NT2/D1 (cell line): ENCODE results near the gene SP100.

Experiments
- DNase-seq: peaks from one replicate; pipeline ENCODE4 v3.0.0-alpha.2; 2011; ENCODE audit warnings: low read depth, low spot score
- H3K27me3 ChIP-seq: 2 replicates; pipeline ENCODE4 v1.6.0; 2011; ENCODE audit warnings: mild to moderate bottlenecking; ENCODE audit not compliant: insufficient read length, insufficient read depth
- H3K36me3 ChIP-seq: 2 replicates; pipeline ENCODE4 v1.6.1; 2011; ENCODE audit warnings: mild to moderate bottlenecking, low read length, mixed read lengths; ENCODE audit not compliant: insufficient read depth, insufficient read length
- H3K4me1 ChIP-seq: 2 replicates; pipeline ENCODE4 v1.5.1; 2011; ENCODE audit not compliant: insufficient read depth, insufficient read length
- H3K4me3 ChIP-seq: 2 replicates; pipeline ENCODE4 v1.5.1; 2011; ENCODE audit warnings: low read depth; ENCODE audit not compliant: insufficient read length
- H3K9ac ChIP-seq: 2 replicates; pipeline ENCODE4 v1.6.0; 2011; ENCODE audit warnings: low read depth; ENCODE audit not compliant: insufficient read length
- H3K9me3 ChIP-seq: 2 replicates; pipeline ENCODE4 v1.5.1; 2011; ENCODE audit warnings: mild to moderate bottlenecking, low read length; ENCODE audit not compliant: insufficient read depth
- SUZ12 ChIP-seq: IDR thresholded peaks from 2 replicates; pipeline ENCODE4 v1.6.1; 2011; ENCODE audit not compliant: insufficient read length, insufficient read depth; ENCODE audit errors: extremely low read depth
- YY1 ChIP-seq: IDR thresholded peaks from 2 replicates; pipeline ENCODE4 v1.6.1; 2011; ENCODE audit not compliant: insufficient read length, insufficient read depth
- ZNF274 ChIP-seq: IDR thresholded peaks from 2 replicates; pipeline ENCODE4 v1.6.1; 2011; ENCODE audit warnings: mild to moderate bottlenecking, low read depth, low read length

SP100 gene

GRCh38 chr2:230552181-230552580 is 136.2 kb downstream of the SP100 start:
- no peaks in the 10 kb centered on the region for H3K27me3 ChIP-seq
- H3K9ac ChIP-seq: no peak overlapping the region
- TF ChIP-seq SUZ12 (no peak), YY1 (no peak), ZNF274 (no peak)
- no peak overlapping the region for H3K4me3 ChIP-seq
- no peaks in the 10 kb centered on the region for H3K4me1 ChIP-seq
- no peak for DNase-seq
- H3K36me3 ChIP-seq: no peaks in the 10 kb centered on the region
- H3K9me3 ChIP-seq: no peaks in the 10 kb centered on the region

- Histone ChIP-seq H3K4me1 (no peaks in the 10 kb centered on the region), H3K4me3 (no peak overlapping the region), H3K9ac (no peak overlapping the region), H3K36me3 (no peaks in the 10 kb centered on the region), H3K27me3 (no peaks in the 10 kb centered on the region), H3K9me3 (no peaks in the 10 kb centered on the region)
- no peak for DNase-seq
- no peak for TF ChIP-seq YY1
- TF ChIP-seq ZNF274: no peak
- no peak for TF ChIP-seq SUZ12
These were observed 141.1 kb downstream of the SP100 start for GRCh38 chr2:230557065-230557464.

- Histone ChIP-seq H3K4me1 (no peaks in the 10 kb centered on the region), H3K27me3 (no peaks in the 10 kb centered on the region), H3K9ac (no peak overlapping the region), H3K36me3 (no peaks in the 10 kb centered on the region), H3K9me3 (no peaks in the 10 kb centered on the region), H3K4me3 (no peak overlapping the region)
- DNase-seq: no peak
- no peak for TF ChIP-seq SUZ12
These were observed 149.1 kb downstream of the SP100 start for GRCh38 chr2:230564805-230565779.

DNA sequence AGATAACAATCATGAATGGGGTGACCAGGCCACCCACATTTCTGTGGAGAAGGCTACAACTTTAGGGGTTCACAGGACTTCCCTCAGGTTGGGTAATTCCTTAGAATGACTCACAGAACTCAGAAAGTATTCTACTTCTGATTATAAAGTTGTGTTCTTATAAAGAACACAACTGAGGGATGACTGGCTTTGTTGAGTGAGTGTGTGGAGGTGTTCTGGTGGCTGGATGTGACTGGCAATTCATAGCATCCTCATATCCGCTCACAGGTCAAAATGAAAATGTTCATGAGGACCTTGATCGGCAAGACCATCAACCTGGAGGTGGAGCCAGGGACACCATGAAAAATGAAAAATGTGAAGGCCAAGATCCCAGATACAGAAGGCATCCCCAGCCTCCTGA is 153.3 kb downstream of the SP100 start:
- Histone ChIP-seq H3K4me1 (no peaks in the 10 kb centered on the region), H3K36me3 (no peaks in the 10 kb centered on the region), H3K27me3 (no peaks in the 10 kb centered on the region), H3K4me3 (no peak overlapping the region), H3K9me3 (peaks cover 13% of the 10 kb centered on the region; the same call in 1 of the 2 replicates), H3K9ac (no peak overlapping the region)
- TF ChIP-seq SUZ12: no peak
- TF ChIP-seq ZNF274: no peak
- TF ChIP-seq YY1: no peak
- DNase-seq: no peak

GRCh38 chr2:230570987-230571386 is 155.0 kb downstream of the SP100 start:
- TF ChIP-seq ZNF274 (no peak), YY1 (no peak), SUZ12 (no peak)
- Histone ChIP-seq H3K9ac (no peak overlapping the region), H3K9me3 (peaks cover 24% of the 10 kb centered on the region; the same call in 1 of the 2 replicates), H3K4me1 (no peaks in the 10 kb centered on the region), H3K27me3 (no peaks in the 10 kb centered on the region), H3K4me3 (no peak overlapping the region), H3K36me3 (no peaks in the 10 kb centered on the region)
- no peak for DNase-seq

DNA sequence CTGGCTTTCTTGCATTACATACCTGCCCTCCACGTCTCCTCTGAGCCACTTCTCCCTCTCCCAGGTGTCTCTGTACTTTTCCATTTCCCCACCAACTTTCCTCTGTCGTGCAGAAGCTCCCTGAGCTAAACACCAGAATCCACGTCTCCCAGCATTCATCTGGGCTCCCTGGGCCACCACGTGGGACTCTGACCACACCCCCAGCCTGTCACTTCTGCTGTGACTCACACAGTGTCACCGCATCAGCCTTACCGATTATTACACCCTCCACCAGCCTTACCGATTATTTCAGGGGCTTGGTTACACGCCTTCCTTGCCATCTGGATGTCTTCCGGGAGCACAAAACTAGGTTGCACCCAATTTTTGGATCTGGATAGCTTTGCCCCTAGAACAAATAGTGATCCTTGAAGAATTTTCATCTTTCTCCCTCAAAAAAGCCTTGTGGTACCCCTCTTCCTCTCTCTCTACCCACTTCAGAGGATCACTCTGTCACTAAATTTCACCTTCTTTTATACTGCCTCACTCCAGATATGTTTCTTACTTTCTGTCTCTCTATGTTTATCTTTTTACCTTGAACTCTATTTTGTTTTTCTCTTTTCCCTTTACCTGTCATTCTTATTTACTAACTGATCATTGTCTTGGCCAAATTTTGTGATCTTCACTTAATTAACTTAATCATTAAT is 159.8 kb downstream of the SP100 start:
- TF ChIP-seq YY1: no peak
- TF ChIP-seq ZNF274: no peak
- TF ChIP-seq SUZ12: no peak
- DNase-seq: no peak

DNA sequence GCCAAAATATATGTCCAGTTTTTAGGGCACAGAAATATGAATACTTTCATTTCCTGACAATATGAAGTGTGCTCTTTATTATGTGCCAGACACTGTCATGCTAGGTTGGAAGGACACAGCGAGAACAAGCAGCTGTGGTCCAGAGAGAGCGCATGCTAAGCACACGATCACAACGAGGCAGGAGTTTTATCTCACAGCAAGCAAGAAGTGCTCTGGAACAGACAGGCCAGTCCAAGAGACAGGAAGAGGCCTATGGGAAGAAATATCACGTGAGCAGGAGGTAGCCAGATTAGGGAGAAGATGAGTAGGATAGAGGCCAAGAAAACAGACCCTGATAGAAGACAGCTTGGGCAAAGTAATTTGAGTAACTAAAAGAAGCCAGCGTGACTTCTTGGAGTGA is 161.1 kb downstream of the SP100 start:
- Histone ChIP-seq H3K9ac (no peak overlapping the region), H3K27me3 (no peaks in the 10 kb centered on the region), H3K4me1 (peaks cover 2% of the 10 kb centered on the region), H3K36me3 (no peaks in the 10 kb centered on the region), H3K4me3 (no peak overlapping the region), H3K9me3 (peaks cover 11% of the 10 kb centered on the region; the same call in 1 of the 2 replicates)
- DNase-seq: no peak
- TF ChIP-seq SUZ12 (no peak), ZNF274 (no peak), YY1 (no peak)

More for the DNA sequence above, 159.8 kb downstream of the SP100 start:
- H3K36me3 ChIP-seq: no peaks in the 10 kb centered on the region
- peaks cover 2% of the 10 kb centered on the region for H3K4me1 ChIP-seq
- H3K9me3 ChIP-seq: peaks cover 20% of the 10 kb centered on the region; the same call in 1 of the 2 replicates
- H3K4me3 ChIP-seq: no peak overlapping the region
- H3K27me3 ChIP-seq: no peaks in the 10 kb centered on the region
- H3K9ac ChIP-seq: no peak overlapping the region
